Smooth muscle cell (in vitro differentiated cells): ENCODE data around the gene PLA2G6. TPM values are rescaled to one million over a fixed set of nuclear protein-coding genes. Genes with fewer than 3 reads are reported as not detected.

ENCODE experiments used
- polyA plus RNA-seq: library from polyadenylated mRNA; unstranded; fragments of >200 nt; fragmentation: Nextera tagmentation; extraction: Ambion mirVana; gene quantifications from 2 replicates; pipeline ENCODE4 v1.2.1, GENCODE V29; 2016
- small RNA-seq: library from RNA; depleted of rRNA; stranded (forward); fragments of <200 nt; gene quantifications from one replicate; pipeline ENCODE3, GENCODE V24; 2014
- total RNA-seq: library from RNA; depleted of rRNA; stranded (reverse); fragments of >200 nt; gene quantifications from 2 replicates; pipeline ENCODE4 v1.2.3, GENCODE V29; 2014

PLA2G6 gene
- total and polyA plus RNA-seq, 2 experiments from 2014 or later = 6.1 to 8.9 TPM

Small RNAs within 50 kb of the gene (small RNA-seq; reads per million reads assigned to genes)
- gene RN7SL704P = 0.39 reads per million, percentile 12 among the genes with 10 or more reads in this experiment

Other genes starting within 250 kb of the PLA2G6 start
- gene C22orf23, start 228.2 kb downstream of the PLA2G6 start, total RNA-seq = 0.18 and 0.81 TPM in 2 replicates
- 1.0 and 2.4 TPM in 2 replicates for gene C22orf23, start 228.2 kb downstream of the PLA2G6 start, polyA plus RNA-seq
- gene POLR2F, start 228.1 kb downstream of the PLA2G6 start, total RNA-seq = 29.0 and 52.2 TPM in 2 replicates
- gene POLR2F, start 228.1 kb downstream of the PLA2G6 start, polyA plus RNA-seq = 138 and 141 TPM in 2 replicates
- not detected in 2 replicates for gene SOX10, start 197.3 kb downstream of the PLA2G6 start, total RNA-seq
- gene SOX10, start 197.3 kb downstream of the PLA2G6 start, polyA plus RNA-seq = not detected in 2 replicates
- 8.8 and 23.4 TPM in 2 replicates for gene PICK1, start 124.4 kb downstream of the PLA2G6 start, total RNA-seq
- gene PICK1, start 124.4 kb downstream of the PLA2G6 start, polyA plus RNA-seq = 17.5 and 30.1 TPM in 2 replicates
- gene SLC16A8, start 97.6 kb downstream of the PLA2G6 start, total RNA-seq = 0.09 TPM in 1 of 2 replicates, not detected in the other
- gene SLC16A8, start 97.6 kb downstream of the PLA2G6 start, polyA plus RNA-seq = 0.93 and 1.4 TPM in 2 replicates
- gene BAIAP2L2, start 71.1 kb downstream of the PLA2G6 start, total RNA-seq = 0.13 and 0.31 TPM in 2 replicates
- gene BAIAP2L2, start 71.1 kb downstream of the PLA2G6 start, polyA plus RNA-seq = 0.67 and 1.3 TPM in 2 replicates
- 51.2 and 52.4 TPM in 2 replicates for gene MAFF, start 20.2 kb upstream of the PLA2G6 start, total RNA-seq
- 48.2 and 53.4 TPM in 2 replicates for gene MAFF, start 20.2 kb upstream of the PLA2G6 start, polyA plus RNA-seq
- 34.1 and 54.4 TPM in 2 replicates for gene TMEM184B, start 91.2 kb upstream of the PLA2G6 start, total RNA-seq
- 96.0 and 96.3 TPM in 2 replicates for gene TMEM184B, start 91.2 kb upstream of the PLA2G6 start, polyA plus RNA-seq
- 94.7 and 111 TPM in 2 replicates for gene CSNK1E, start 135.6 kb upstream of the PLA2G6 start, total RNA-seq
- 154 and 192 TPM in 2 replicates for gene CSNK1E, start 135.6 kb upstream of the PLA2G6 start, polyA plus RNA-seq